ENCODE results near the gene KIR3DL1.
"Not testable (repeated sequence)": the region's sequence is repeated elsewhere in the genome, so short reads cannot be mapped to it uniquely, and the experiment has no call there.

The KIR3DL1 gene

DNA sequence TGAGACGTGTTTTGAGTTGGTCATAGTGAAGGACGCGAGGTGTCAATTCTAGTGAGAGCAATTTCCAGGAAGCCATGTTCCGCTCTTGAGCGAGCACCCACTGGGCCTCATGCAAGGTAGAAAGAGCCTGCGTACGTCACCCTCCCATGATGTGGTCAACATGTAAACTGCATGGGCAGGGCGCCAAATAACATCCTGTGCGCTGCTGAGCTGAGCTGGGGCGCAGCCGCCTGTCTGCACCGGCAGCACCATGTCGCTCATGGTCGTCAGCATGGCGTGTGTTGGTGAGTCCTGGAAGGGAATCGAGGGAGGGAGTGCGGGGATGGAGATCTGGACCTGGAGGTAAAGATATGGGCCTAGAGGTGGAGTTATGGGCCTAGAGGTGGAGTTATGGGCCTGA, at the start of gene KIR3DL1:
Gene KIR3DL1 (plus strand): TSS at position 218 of the 400 bp plus-strand sequence.
- H3K27ac ChIP-seq (ENCODE audit: low read depth, low read length) = not testable (repeated sequence)

GRCh38 chr19:54769646-54770045, 46.6 kb upstream of the KIR3DL1 start, which contains the start of gene KIR2DL1:
Gene KIR2DL1 (plus strand): TSS chr19:54769793. CDS start chr19:54769851, 58 bp downstream.
- not testable (repeated sequence) for H3K79me2 ChIP-seq (ENCODE audit: control insufficient read depth, insufficient read depth, low read length, unreplicated experiment); H3K36me3 ChIP-seq (ENCODE audit: insufficient read depth, low read length); H3K4me3 ChIP-seq (ENCODE audit: low read depth, low read length); H3K4me1 ChIP-seq (ENCODE audit: control insufficient read depth, insufficient read depth, low read length, unreplicated experiment); H3K27ac ChIP-seq (ENCODE audit: low read depth, low read length); H3K27me3 ChIP-seq (ENCODE audit: insufficient read depth, low read length); H2AFZ ChIP-seq (ENCODE audit: low read length, unreplicated experiment)

More for the DNA sequence above, at the start of gene KIR3DL1:
- not testable (repeated sequence) for H3K27me3 ChIP-seq (ENCODE audit: insufficient read depth, low read length); H3K4me3 ChIP-seq (ENCODE audit: low read depth, low read length); H3K79me2 ChIP-seq (ENCODE audit: control insufficient read depth, insufficient read depth, low read length, unreplicated experiment); H3K36me3 ChIP-seq (ENCODE audit: insufficient read depth, low read length); H3K4me1 ChIP-seq (ENCODE audit: control insufficient read depth, insufficient read depth, low read length, unreplicated experiment); H2AFZ ChIP-seq (ENCODE audit: low read length, unreplicated experiment)

DNA sequence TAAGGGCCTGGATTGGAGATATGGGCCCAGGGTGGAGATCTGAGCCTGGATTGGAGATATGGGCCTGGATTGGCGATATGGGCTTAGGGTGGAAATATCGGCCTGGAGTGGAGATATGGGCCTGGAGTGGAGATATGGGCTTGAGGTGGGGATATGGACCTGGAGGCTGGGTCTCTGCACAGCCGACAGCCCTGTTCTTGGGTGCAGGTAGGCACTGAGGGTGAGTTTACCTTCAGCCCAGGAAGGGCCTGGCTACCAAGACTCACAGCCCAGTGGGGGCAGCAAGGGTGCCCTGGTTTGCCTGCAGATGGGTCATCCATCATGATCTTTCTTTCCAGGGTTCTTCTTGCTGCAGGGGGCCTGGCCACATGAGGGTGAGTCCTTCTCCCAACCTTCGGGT, 45.8 kb upstream of the KIR3DL1 start:
- not testable (repeated sequence) for H3K27me3 ChIP-seq (ENCODE audit: insufficient read depth, low read length); H3K27ac ChIP-seq (ENCODE audit: low read depth, low read length); H3K4me1 ChIP-seq (ENCODE audit: control insufficient read depth, insufficient read depth, low read length, unreplicated experiment); H2AFZ ChIP-seq (ENCODE audit: low read length, unreplicated experiment); H3K4me3 ChIP-seq (ENCODE audit: low read depth, low read length); H3K36me3 ChIP-seq (ENCODE audit: insufficient read depth, low read length); H3K79me2 ChIP-seq (ENCODE audit: control insufficient read depth, insufficient read depth, low read length, unreplicated experiment)

DNA sequence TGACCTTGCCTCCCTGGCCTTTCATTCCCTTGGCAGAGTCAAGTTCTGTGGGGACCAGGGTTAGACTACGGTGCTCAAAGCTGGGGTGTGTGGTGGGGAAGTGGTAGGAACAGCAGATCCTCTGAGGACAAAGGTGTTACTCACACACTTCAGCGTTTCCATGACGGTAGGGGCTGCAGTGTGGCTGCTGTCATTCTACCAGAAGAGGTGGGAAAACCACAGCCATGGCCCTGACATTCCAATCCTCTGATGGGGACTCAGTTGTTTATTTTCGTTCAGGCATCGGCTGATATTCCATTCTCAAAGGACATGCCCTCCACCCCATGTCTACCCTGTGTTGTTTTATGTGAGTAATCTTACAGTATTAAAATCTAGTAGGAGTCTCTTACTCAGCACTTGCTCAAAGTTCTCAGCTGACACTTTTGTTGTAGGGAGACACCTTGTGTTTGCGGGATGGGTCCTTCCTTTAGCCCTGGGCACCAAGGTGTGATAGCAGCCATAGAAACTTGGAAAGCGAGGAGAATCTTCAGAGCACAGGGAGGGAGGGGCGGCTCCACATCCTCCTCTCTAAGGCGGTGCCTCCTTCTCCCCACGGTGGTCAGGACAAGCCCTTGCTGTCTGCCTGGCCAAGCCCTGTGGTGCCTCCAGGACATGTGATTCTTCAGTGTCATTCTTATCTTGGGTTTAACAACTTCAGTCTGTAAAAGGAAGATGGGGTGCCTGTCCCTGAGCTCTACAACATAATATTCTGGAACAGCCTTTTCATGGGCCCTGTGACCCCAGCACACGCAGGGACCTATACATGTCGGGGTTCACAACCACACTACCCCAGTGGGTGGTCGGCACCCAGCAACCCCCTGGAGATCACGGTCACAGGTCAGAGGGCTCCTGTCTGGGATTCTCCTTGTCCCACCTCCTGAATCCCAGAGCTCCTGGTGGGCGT, 45.0 kb upstream of the KIR3DL1 start:
- H2AFZ ChIP-seq (ENCODE audit: low read length, unreplicated experiment); H3K4me1 ChIP-seq (ENCODE audit: control insufficient read depth, insufficient read depth, low read length, unreplicated experiment); H3K4me3 ChIP-seq (ENCODE audit: low read depth, low read length); H3K36me3 ChIP-seq (ENCODE audit: insufficient read depth, low read length); H3K79me2 ChIP-seq (ENCODE audit: control insufficient read depth, insufficient read depth, low read length, unreplicated experiment); H3K27ac ChIP-seq (ENCODE audit: low read depth, low read length); H3K27me3 ChIP-seq (ENCODE audit: insufficient read depth, low read length): not testable (repeated sequence)

GRCh38 chr19:54772666-54773065, 43.6 kb upstream of the KIR3DL1 start:
- H3K79me2 ChIP-seq (ENCODE audit: control insufficient read depth, insufficient read depth, low read length, unreplicated experiment); H2AFZ ChIP-seq (ENCODE audit: low read length, unreplicated experiment); H3K27me3 ChIP-seq (ENCODE audit: insufficient read depth, low read length); H3K36me3 ChIP-seq (ENCODE audit: insufficient read depth, low read length); H3K27ac ChIP-seq (ENCODE audit: low read depth, low read length); H3K4me1 ChIP-seq (ENCODE audit: control insufficient read depth, insufficient read depth, low read length, unreplicated experiment); H3K4me3 ChIP-seq (ENCODE audit: low read depth, low read length): not testable (repeated sequence)

- H3K4me1 ChIP-seq (ENCODE audit: control insufficient read depth, insufficient read depth, low read length, unreplicated experiment); H3K79me2 ChIP-seq (ENCODE audit: control insufficient read depth, insufficient read depth, low read length, unreplicated experiment); H3K27ac ChIP-seq (ENCODE audit: low read depth, low read length); H3K4me3 ChIP-seq (ENCODE audit: low read depth, low read length); H3K27me3 ChIP-seq (ENCODE audit: insufficient read depth, low read length); H2AFZ ChIP-seq (ENCODE audit: low read length, unreplicated experiment); H3K36me3 ChIP-seq (ENCODE audit: insufficient read depth, low read length): not testable (repeated sequence)
Observed at GRCh38 chr19:54775095-54775815, 41.0 kb upstream of the KIR3DL1 start.

GRCh38 chr19:54775830-54776229, 40.4 kb upstream of the KIR3DL1 start:
- H2AFZ ChIP-seq (ENCODE audit: low read length, unreplicated experiment); H3K27me3 ChIP-seq (ENCODE audit: insufficient read depth, low read length); H3K79me2 ChIP-seq (ENCODE audit: control insufficient read depth, insufficient read depth, low read length, unreplicated experiment); H3K4me1 ChIP-seq (ENCODE audit: control insufficient read depth, insufficient read depth, low read length, unreplicated experiment); H3K27ac ChIP-seq (ENCODE audit: low read depth, low read length); H3K4me3 ChIP-seq (ENCODE audit: low read depth, low read length); H3K36me3 ChIP-seq (ENCODE audit: insufficient read depth, low read length): not testable (repeated sequence)

DNA sequence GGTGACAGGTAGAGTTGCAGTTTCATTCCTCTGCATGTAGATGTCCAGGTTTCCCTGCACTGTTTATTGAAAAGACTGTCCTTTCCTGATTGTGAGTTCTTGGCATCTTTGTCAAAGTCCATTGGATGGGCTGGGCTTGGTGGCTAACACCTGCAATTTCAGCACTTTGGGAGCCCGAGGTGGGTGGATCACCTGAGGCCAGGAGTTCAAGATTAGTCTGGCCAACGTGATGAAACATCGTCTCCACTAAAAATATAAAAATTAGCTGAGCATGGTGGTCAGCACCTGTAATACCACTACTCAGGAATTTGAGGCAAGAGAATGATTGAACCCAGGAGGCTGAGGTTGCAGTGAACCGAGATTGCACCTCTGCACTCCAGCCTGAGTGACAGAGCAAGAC, 38.4 kb upstream of the KIR3DL1 start:
- not testable (repeated sequence) for H2AFZ ChIP-seq (ENCODE audit: low read length, unreplicated experiment); H3K4me3 ChIP-seq (ENCODE audit: low read depth, low read length); H3K27me3 ChIP-seq (ENCODE audit: insufficient read depth, low read length); H3K79me2 ChIP-seq (ENCODE audit: control insufficient read depth, insufficient read depth, low read length, unreplicated experiment); H3K27ac ChIP-seq (ENCODE audit: low read depth, low read length); H3K36me3 ChIP-seq (ENCODE audit: insufficient read depth, low read length); H3K4me1 ChIP-seq (ENCODE audit: control insufficient read depth, insufficient read depth, low read length, unreplicated experiment)

DNA sequence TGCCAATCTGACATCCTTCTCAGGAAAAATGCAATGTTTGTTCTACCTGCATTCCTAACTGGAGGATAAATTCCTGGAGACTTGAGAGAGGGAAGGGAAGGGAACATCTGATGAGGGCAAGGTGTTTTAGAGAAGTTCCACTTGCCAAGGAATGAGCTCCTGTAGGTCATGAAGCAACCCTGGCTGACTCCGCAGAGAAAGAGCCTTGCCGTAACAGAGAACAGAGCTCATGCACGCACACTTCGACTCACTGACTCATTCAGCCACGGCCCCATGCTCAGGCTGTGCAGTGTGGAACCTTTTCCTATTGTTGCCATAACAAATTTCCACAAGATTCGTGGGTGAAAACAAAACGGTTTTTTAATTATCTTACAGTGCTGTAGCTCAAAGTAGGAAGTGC, 37.4 kb upstream of the KIR3DL1 start:
- H2AFZ ChIP-seq (ENCODE audit: low read length, unreplicated experiment); H3K4me3 ChIP-seq (ENCODE audit: low read depth, low read length); H3K27me3 ChIP-seq (ENCODE audit: insufficient read depth, low read length); H3K27ac ChIP-seq (ENCODE audit: low read depth, low read length); H3K36me3 ChIP-seq (ENCODE audit: insufficient read depth, low read length); H3K79me2 ChIP-seq (ENCODE audit: control insufficient read depth, insufficient read depth, low read length, unreplicated experiment); H3K4me1 ChIP-seq (ENCODE audit: control insufficient read depth, insufficient read depth, low read length, unreplicated experiment): not testable (repeated sequence)

DNA sequence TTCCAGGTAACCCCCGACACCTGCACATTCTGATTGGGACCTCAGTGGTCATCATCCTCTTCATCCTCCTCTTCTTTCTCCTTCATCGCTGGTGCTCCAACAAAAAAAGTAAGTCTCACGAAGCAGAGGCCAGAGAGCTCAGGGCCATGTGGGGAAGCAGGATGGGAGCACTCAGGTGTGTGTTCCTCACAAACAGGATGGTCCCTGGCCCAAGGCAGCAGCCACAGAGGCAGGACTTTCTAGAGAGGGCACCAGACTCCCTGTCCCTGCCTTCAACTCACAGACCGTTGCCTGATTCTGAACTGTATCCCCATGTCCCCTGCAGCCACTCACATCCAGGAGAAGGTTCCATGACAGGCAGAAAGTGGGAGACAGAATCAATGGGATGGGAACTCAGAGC, 33.4 kb upstream of the KIR3DL1 start:
- H3K36me3 ChIP-seq (ENCODE audit: insufficient read depth, low read length); H3K79me2 ChIP-seq (ENCODE audit: control insufficient read depth, insufficient read depth, low read length, unreplicated experiment); H3K4me1 ChIP-seq (ENCODE audit: control insufficient read depth, insufficient read depth, low read length, unreplicated experiment); H3K27me3 ChIP-seq (ENCODE audit: insufficient read depth, low read length); H3K27ac ChIP-seq (ENCODE audit: low read depth, low read length); H3K4me3 ChIP-seq (ENCODE audit: low read depth, low read length); H2AFZ ChIP-seq (ENCODE audit: low read length, unreplicated experiment): not testable (repeated sequence)

All from ACC112 (cell line).